Type B pancreatic cell (in vitro differentiated cells): ENCODE data around the gene DPY19L1. TPM values are rescaled to one million over a fixed set of nuclear protein-coding genes. Genes with fewer than 3 reads are reported as not detected.
"Not testable (repeated sequence)": the region's sequence is repeated elsewhere in the genome, so short reads cannot be mapped to it uniquely, and the experiment has no call there.

Source experiments
- DNase-seq: peaks from one replicate; pipeline ENCODE4 v3.0.0; 2021; ENCODE audit warnings: mixed read lengths; ENCODE audit not compliant: unreplicated experiment; ENCODE audit errors: extremely low spot score
- H3K27ac Mint-ChIP-seq: 2 replicates; pipeline ENCODE4 v1.8.0; 2021; ENCODE audit warnings: mild to moderate bottlenecking, mixed read lengths
- H3K27me3 Mint-ChIP-seq: 2 replicates; pipeline ENCODE4 v1.8.0; 2021; ENCODE audit warnings: mixed read lengths
- H3K36me3 Mint-ChIP-seq: 2 replicates; pipeline ENCODE4 v1.8.0; 2021; ENCODE audit warnings: mixed read lengths
- H3K4me1 Mint-ChIP-seq: one replicate; pipeline ENCODE4 v1.8.0; 2021; ENCODE audit warnings: mixed read lengths; ENCODE audit not compliant: unreplicated experiment
- H3K4me3 Mint-ChIP-seq: 2 replicates; pipeline ENCODE4 v1.8.0; 2021; ENCODE audit warnings: mild to moderate bottlenecking, mixed read lengths
- H3K9me3 Mint-ChIP-seq: 2 replicates; pipeline ENCODE4 v1.8.0; 2021; ENCODE audit warnings: mixed read lengths
- CTCF ChIP-seq: fragments of 200-600 bp; sonication (generic); conservative IDR thresholded peaks from 2 replicates; pipeline ENCODE4 v1.5.0; 2021; ENCODE audit warnings: antibody characterized with exemption, mild to moderate bottlenecking
- total RNA-seq: library from RNA; stranded (reverse); gene quantifications from 2 replicates; pipeline ENCODE4 v1.2.1, GENCODE V29; 2021; ENCODE audit warnings: low replicate concordance

Gene DPY19L1
- total RNA-seq, 1 donor from 2014 or later: 33.4 TPM

GRCh38 chr7:34991938-34992840 is 45.1 kb downstream of the DPY19L1 start:
- Mint-ChIP-seq H3K27me3 (no peaks in the 10 kb centered on the region), H3K4me3 (no peak overlapping the region), H3K36me3 (peaks cover 11% of the 10 kb centered on the region), H3K4me1 (peaks cover 5% of the 10 kb centered on the region), H3K27ac (no peak overlapping the region), H3K9me3 (no peaks in the 10 kb centered on the region)
- DNase-seq: no peak
- TF ChIP-seq CTCF: no peak

- H3K4me3 Mint-ChIP-seq, H3K4me1 Mint-ChIP-seq, DNase-seq, H3K9me3 Mint-ChIP-seq, H3K27ac Mint-ChIP-seq, H3K27me3 Mint-ChIP-seq: not testable (repeated sequence)
- H3K36me3 Mint-ChIP-seq: peaks cover 13% of the 10 kb centered on the region
Observed at GRCh38 chr7:34988442-34989125, 48.7 kb downstream of the DPY19L1 start.

DNA sequence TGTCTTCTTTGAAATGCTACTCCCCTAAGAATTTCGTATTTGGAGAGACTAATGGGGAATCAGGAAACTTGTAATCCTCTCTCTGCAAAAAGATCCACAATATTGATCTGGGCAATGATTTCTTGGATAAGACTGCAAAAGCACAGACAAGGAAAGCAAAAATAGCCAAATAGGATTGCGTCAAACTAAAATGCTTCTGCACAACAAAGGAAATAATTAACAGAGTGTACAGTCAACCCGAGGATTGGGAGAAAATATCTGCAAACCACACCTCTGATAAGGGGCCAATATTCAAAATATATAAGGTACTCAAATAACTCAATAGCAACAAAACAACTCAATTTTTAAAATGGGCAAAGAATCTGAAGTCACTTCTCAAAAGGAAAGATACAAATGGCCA is 52.1 kb downstream of the DPY19L1 start:
- H3K4me1 Mint-ChIP-seq, H3K27ac Mint-ChIP-seq, H3K36me3 Mint-ChIP-seq, H3K27me3 Mint-ChIP-seq, DNase-seq, H3K4me3 Mint-ChIP-seq, H3K9me3 Mint-ChIP-seq: not testable (repeated sequence)

DNA sequence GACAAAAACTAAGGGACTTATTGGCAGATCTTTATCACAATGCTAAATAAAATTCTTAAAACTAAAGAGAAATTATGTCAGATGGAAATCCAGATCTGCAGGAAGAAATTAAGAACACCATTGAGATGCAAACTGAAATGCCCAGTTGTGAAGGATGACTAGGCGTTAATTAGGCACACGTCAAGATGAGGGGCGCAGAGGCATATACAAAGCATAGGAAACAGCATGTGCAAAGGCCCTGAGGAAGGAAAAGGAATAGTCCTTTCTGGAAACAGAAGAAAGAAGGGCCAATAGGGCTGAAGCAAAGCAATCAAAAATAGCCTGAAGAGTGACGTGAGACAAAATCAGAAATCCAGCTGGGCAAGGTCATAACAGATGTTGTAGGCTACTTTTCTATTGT is 53.1 kb downstream of the DPY19L1 start:
- not testable (repeated sequence) for H3K9me3 Mint-ChIP-seq, DNase-seq, H3K36me3 Mint-ChIP-seq, H3K4me1 Mint-ChIP-seq, H3K27ac Mint-ChIP-seq, H3K4me3 Mint-ChIP-seq, H3K27me3 Mint-ChIP-seq

DNA sequence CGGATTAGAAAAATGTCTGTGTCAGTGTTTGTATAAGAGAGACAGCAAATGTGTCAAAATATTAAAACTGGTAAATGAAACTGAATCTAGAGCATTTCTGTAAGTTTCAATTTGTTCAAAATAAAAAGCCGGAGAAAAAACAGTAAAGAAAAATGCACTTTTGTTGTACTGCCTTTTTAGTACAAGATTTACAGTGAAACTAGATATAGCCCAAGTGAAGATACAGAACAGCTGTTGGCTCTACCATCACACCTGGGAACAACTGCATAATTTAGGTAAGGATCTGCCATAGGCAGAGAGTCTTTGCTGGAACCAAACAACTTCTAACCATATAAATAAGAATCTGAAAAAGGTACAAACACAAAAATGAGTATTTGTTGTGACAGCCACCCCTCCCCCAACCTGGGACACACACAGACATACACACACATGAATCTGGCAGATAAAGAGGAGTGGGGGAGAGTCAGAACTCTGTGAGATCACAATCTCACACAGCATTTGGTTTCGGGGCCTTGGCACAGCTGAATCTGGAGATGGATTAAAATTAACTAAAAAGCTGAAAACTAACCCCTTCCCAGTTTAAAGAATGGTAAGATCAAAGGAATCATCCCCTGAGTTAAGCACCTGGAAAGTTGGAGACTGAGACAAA is 54.8 kb downstream of the DPY19L1 start:
- DNase-seq: no peak
- Mint-ChIP-seq H3K36me3 (peaks cover 8% of the 10 kb centered on the region), H3K4me3 (no peak overlapping the region), H3K4me1 (peaks cover 6% of the 10 kb centered on the region), H3K27ac (no peak overlapping the region), H3K27me3 (no peaks in the 10 kb centered on the region), H3K9me3 (no peaks in the 10 kb centered on the region)
- no peak for TF ChIP-seq CTCF

DNA sequence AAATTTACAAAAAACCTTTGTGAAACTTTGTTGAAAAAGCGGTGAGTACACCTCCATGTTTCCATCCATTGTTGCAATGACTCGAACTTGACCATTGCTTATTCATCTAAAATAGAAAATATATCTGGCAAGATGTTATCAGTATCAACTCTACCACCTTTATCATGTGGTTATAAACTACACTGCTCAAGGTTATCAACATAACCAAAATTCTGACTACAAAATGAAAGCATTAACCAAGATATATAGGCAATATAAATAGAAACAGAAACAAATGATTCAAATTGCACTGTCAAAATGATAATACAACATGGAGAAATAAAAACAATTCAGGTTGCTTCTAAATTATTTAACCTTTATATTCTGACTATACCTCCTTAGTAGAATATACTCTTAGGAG is 58.2 kb downstream of the DPY19L1 start:
- not testable (repeated sequence) for H3K4me3 Mint-ChIP-seq, H3K4me1 Mint-ChIP-seq, DNase-seq, H3K9me3 Mint-ChIP-seq, H3K27ac Mint-ChIP-seq, H3K27me3 Mint-ChIP-seq
- peaks cover 21% of the 10 kb centered on the region for H3K36me3 Mint-ChIP-seq

DNA sequence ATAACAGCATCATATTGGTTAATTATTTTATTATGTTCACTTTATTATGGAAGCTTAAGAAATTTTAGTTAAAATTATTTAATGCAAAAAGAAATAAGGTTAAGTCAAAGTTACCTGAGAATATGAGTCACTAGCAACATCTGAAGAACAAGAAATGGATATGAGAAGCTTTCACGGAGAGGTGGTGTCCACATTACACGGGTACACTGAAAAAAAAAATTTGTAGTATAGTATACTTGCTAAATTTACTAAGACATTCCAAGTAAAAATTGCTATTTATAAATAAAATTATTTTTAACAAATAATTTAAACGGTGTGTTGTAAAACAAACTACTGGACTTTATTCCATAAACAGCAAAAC is 63.9 kb downstream of the DPY19L1 start:
- Mint-ChIP-seq H3K27me3 (no peaks in the 10 kb centered on the region), H3K9me3 (no peaks in the 10 kb centered on the region), H3K27ac (no peak overlapping the region), H3K36me3 (peaks cover 39% of the 10 kb centered on the region), H3K4me1 (no peaks in the 10 kb centered on the region), H3K4me3 (no peak overlapping the region)
- DNase-seq: no peak
- TF ChIP-seq CTCF: no peak

DNA sequence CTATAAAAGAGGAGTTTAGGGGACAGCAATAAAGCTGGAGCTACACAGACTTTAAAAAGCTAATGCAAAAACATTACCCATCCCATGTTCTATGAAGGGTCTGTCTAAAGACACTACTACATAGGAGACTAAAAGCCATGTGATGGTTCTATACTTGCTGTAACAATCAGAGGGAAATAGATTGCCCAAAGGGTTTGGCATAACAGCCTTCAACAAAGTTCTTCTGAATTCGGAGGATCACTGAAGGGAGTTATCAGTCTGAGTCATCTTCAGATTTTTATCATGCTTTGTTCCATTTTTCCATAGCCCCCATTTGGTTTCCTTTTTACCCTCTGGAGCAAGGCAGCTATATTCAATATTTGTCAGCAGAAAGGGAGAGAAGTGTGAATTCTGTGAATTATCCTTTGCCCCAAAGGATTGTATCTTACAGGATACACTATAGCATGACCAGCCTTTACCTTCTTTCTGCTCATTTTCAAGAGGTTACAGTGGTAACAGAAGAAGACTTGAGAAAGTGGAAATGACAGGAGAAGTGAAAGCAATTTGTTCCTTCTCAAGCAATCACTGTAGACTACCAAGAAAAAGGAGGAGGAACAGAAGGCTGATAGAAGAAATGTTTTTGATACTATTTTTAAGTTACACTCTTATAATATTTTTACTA is 64.4 kb downstream of the DPY19L1 start:
- peaks cover 39% of the 10 kb centered on the region for H3K36me3 Mint-ChIP-seq
- not testable (repeated sequence) for DNase-seq, H3K27ac Mint-ChIP-seq, H3K9me3 Mint-ChIP-seq, H3K4me3 Mint-ChIP-seq, H3K27me3 Mint-ChIP-seq, H3K4me1 Mint-ChIP-seq

DNA sequence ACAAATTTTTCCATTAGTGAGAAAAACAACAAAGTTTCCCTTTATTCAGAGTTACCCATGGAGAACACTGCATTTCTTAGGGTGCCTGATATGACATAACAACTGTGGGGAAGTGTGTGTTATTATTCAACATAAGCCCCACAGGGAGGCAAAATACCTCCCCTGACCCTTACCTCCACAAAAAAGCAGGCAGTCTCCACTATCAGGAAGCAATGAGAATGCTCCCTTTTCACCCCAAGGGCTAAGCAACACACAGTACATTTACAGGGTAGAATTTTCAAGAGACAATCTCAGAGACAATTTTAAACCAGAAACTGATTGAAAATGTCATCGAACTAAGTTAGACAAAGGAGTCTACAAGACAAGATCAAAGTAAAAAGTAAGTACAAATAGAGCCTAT is 69.5 kb downstream of the DPY19L1 start:
- H3K9me3 Mint-ChIP-seq, H3K4me3 Mint-ChIP-seq, H3K27ac Mint-ChIP-seq, DNase-seq, H3K4me1 Mint-ChIP-seq, H3K27me3 Mint-ChIP-seq: not testable (repeated sequence)
- H3K36me3 Mint-ChIP-seq: peaks cover 24% of the 10 kb centered on the region

DNA sequence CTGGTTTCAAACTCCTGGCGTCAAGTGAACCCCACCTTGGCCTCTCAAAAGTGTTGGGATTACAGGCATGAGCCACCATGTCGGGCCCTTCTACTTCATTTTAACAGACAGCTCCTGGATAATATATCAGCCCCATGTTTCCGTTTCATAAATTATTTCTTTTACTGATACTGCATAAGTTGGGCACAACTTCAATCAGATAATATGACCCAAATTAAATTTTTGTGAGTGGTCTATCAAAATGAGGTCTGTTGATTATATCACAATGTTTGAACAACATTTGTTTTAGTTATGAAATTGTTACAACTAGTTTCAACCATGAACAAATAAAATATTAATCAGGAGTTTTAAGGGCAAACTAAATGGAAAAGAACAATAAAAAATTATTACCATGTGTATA is 70.8 kb downstream of the DPY19L1 start:
- H3K4me1 Mint-ChIP-seq, H3K27me3 Mint-ChIP-seq, H3K27ac Mint-ChIP-seq, H3K4me3 Mint-ChIP-seq, DNase-seq, H3K9me3 Mint-ChIP-seq: not testable (repeated sequence)
- H3K36me3 Mint-ChIP-seq: peaks cover 16% of the 10 kb centered on the region
